GM12878 (cell line): ENCODE measurements around the gene ZBTB22. TPM values are rescaled to one million over a fixed set of nuclear protein-coding genes. Genes with fewer than 3 reads are reported as not detected.

Experiments used
- ATAC-seq: fragments of 200-7000 bp; cut with Tn5 transposase; 3 replicates; pipeline ENCODE4 v1.9.1; 2020; ENCODE audit warnings: mild to moderate bottlenecking, moderate library complexity
- BruUV-seq: library from RNA; stranded (reverse); fragments of 400-500 nt; replicated peaks from 2 replicates; lab custom pipeline; 2021; lab: Mats Ljungman, UMichigan
- CTCF ChIA-PET: fragments of 300-600 bp; sonication (Branson Sonifier 250); formaldehyde crosslinking; extraction: SDS; loops from one replicate; lab custom pipeline; 2021; ENCODE audit warnings: inconsistent platforms; lab: Yijun Ruan, JAX
- POLR2A ChIA-PET: fragments of 350-600 bp; formaldehyde crosslinking; extraction: SDS; loops from one replicate; lab custom pipeline; 2021; ENCODE audit warnings: inconsistent platforms; lab: Charles Lee
- RAD21 ChIA-PET: fragments of 300-600 bp; sonication (Branson Sonifier 250); formaldehyde crosslinking; loops from one replicate; lab custom pipeline; 2023; ENCODE audit warnings: antibody characterized with exemption; ENCODE audit not compliant: unreplicated experiment; lab: Charles Lee
- SMC1A ChIA-PET: fragments of 300-600 bp; sonication (Branson Sonifier 250); formaldehyde crosslinking; loops from one replicate; lab custom pipeline; 2023; ENCODE audit not compliant: unreplicated experiment, uncharacterized antibody; lab: Charles Lee
- DNase-seq: peaks from one replicate; pipeline ENCODE4 v3.0.0-alpha.2; 2011; ENCODE audit warnings: low read depth, low spot score
- FAIRE-seq: peaks from 3 replicates; lab custom pipeline; 2011; peaks lifted over from hg19 to GRCh38; lab: Jason Lieb, UNC
- H2AFZ ChIP-seq: 2 replicates; pipeline ENCODE4 v1.6.0; 2011; ENCODE audit warnings: low read depth, low read length, control low read depth; ENCODE audit not compliant: control insufficient read depth
- H3K27ac ChIP-seq: 2 replicates; pipeline ENCODE4 v1.5.1; 2011; ENCODE audit warnings: control low read depth; ENCODE audit not compliant: control insufficient read depth, insufficient read depth
- H3K27me3 ChIP-seq, 2 experiments: replicated peaks in 1 of 2; 2 replicates each; pipeline versions ENCODE4 v1.6.0 to v1.6.1; 2011; ENCODE audit warnings: low read length in 1 of 2; ENCODE audit not compliant: control insufficient read depth in 2 of 2, insufficient read depth in 2 of 2
- H3K36me3 ChIP-seq, 2 experiments: 2 replicates each; pipeline ENCODE4 v1.5.1; 2011; ENCODE audit warnings: low read length in 1 of 2; ENCODE audit not compliant: control insufficient read depth in 2 of 2, insufficient read depth in 2 of 2
- H3K4me1 ChIP-seq: 2 replicates; pipeline ENCODE4 v1.6.1; 2011; ENCODE audit warnings: mild to moderate bottlenecking, low read length, moderate library complexity, mixed read lengths; ENCODE audit not compliant: control insufficient read depth, insufficient read depth
- H3K4me2 ChIP-seq: 2 replicates; pipeline ENCODE4 v1.6.0; 2011; ENCODE audit warnings: control low read depth; ENCODE audit not compliant: control insufficient read depth, insufficient read depth
- H3K4me3 ChIP-seq: fragments of 200-600 bp; sonication (generic); 2 replicates; pipeline ENCODE4 v1.5.1; 2016
- H3K79me2 ChIP-seq: 2 replicates; pipeline ENCODE4 v1.6.0; 2011; ENCODE audit warnings: low read length; ENCODE audit not compliant: control insufficient read depth, insufficient read depth
- H3K9ac ChIP-seq: 2 replicates; pipeline ENCODE4 v1.8.0; 2011; ENCODE audit warnings: low read length, control low read depth, mixed read lengths; ENCODE audit not compliant: control insufficient read depth, insufficient read depth
- H3K9me3 ChIP-seq: replicated peaks from 3 replicates; pipeline ENCODE4 v1.5.1; 2011; ENCODE audit warnings: mild to moderate bottlenecking, low read length; ENCODE audit not compliant: control insufficient read depth, insufficient read depth
- H4K20me1 ChIP-seq: 2 replicates; pipeline ENCODE4 v1.6.0; 2011; ENCODE audit not compliant: control insufficient read depth, insufficient read depth
- BMI1 ChIP-seq: fragments of 450-650 bp; IDR thresholded peaks from 2 replicates; pipeline ENCODE4 v1.6.1; 2016; ENCODE audit warnings: mild to moderate bottlenecking, moderate library complexity, borderline replicate concordance
- E4F1 ChIP-seq: fragments of 450-650 bp; IDR thresholded peaks from 2 replicates; pipeline ENCODE4 v1.6.1; 2018; ENCODE audit warnings: borderline replicate concordance, mild to moderate bottlenecking; ENCODE audit not compliant: partially characterized antibody
- HSF1 ChIP-seq: fragments of 150-350 bp; IDR thresholded peaks from 2 replicates; pipeline ENCODE4 v1.6.1; 2014; ENCODE audit warnings: mild to moderate bottlenecking, low read depth, low read length
- IRF4 ChIP-seq: IDR thresholded peaks from 2 replicates; pipeline ENCODE4 v1.6.1; 2011; ENCODE audit warnings: low read depth, low read length
- NFYA ChIP-seq: IDR thresholded peaks from 2 replicates; pipeline ENCODE4 v1.6.1; 2011; ENCODE audit warnings: low read depth, mild to moderate bottlenecking, low read length, improper control_type of control experiment, borderline replicate concordance
- ZNF622 ChIP-seq: fragments of 450-650 bp; IDR thresholded peaks from 2 replicates; pipeline ENCODE4 v1.6.1; 2017; ENCODE audit warnings: mild to moderate bottlenecking, inconsistent platforms
- WGBS: methylation state at CpG from one replicate; pipeline ENCODE4 v1.1.6; 2016; ENCODE audit warnings: low lambda C conversion rate; ENCODE audit not compliant: insufficient replicate concordance, insufficient coverage; ENCODE audit errors: missing lambda C conversion rate; 5-methylcytosine and 5-hydroxymethylcytosine counted together
- in situ Hi-C: fragments of 300-500 bp; cut with MboI; formaldehyde crosslinking; loops from 9 replicates; pipeline ENCODE4 v1.14.3; 2018; ENCODE audit warnings: mixed read lengths
- intact Hi-C: fragments of 100-400 bp; cut with micrococcal nuclease; formaldehyde crosslinking; loops from one replicate; pipeline ENCODE4 v1.14.2; 2022; ENCODE audit not compliant: unreplicated experiment
- polyA plus RNA-seq, 11 experiments: library from polyadenylated mRNA; depleted of rRNA in 4 of 11; unstranded in 6 of 11; stranded (reverse) in 5 of 11; fragments of >200 nt; fragmentation: Nextera tagmentation in 4 of 11; fragmentation: Illumina TruSeq in 1 of 11; extraction: Ambion mirVana in 4 of 11; extraction: Trizol in 1 of 11; gene quantifications; 1 replicate in 1 of 11; 2 replicates in 10 of 11; pipeline versions ENCODE4 v1.2.1 to v1.2.3, GENCODE V29; 2011 to 2016; ENCODE audit warnings: inconsistent platforms in 2 of 11, missing spikeins in 2 of 11, low read depth in 1 of 11
- total RNA-seq, 4 experiments: library from RNA; depleted of rRNA in 3 of 4; stranded (reverse); fragments of >200 nt in 3 of 4; fragmentation: Illumina TruSeq in 1 of 4; extraction: Trizol in 1 of 4; gene quantifications; 2 replicates each; pipeline versions ENCODE4 v1.2.1 to v1.2.3, GENCODE V29; 2013 to 2021

Gene ZBTB22
- total and polyA plus RNA-seq, 10 of the 15 experiments (the other 5 are each of a cell fraction or from before 2014, with no cell fraction given): 0.11 to 9.9 (median 4.8) TPM

GRCh38 chr6:33273129-33273923 lies 44.2 kb downstream of the ZBTB22 start:
- BruUV-seq: no TSS peak
- POLR2A ChIA-PET: interaction anchor here (1.3 to 5.4 kb wide), 5 partner anchors 7 to 28 kb away, joined by 3 to 60 read pairs (median 7); partner anchors contain the start of genes PFDN6 and WDR46
- no peaks in the 10 kb centered on the region for H3K9me3 ChIP-seq
- ATAC-seq (no peak), DNase-seq (no peak), FAIRE-seq (no peak)
- peak overlapping the region; percentile 88 for H3K9ac ChIP-seq
- peaks cover 22% of the 10 kb centered on the region for H3K4me1 ChIP-seq
- H3K27ac ChIP-seq: peak overlapping the region; percentile 97
- peaks cover 6% of the 10 kb centered on the region for H4K20me1 ChIP-seq
- SMC1A ChIA-PET: no interaction called here
- intact Hi-C loops: no loop called here
- H2AFZ ChIP-seq: no peak overlapping the region
- peak overlapping the region; percentile 83 for H3K4me2 ChIP-seq
- CTCF ChIA-PET: interaction anchor here (2.1 kb wide), 1 partner anchor 65 kb away, joined by 5 read pairs; the partner anchor contains the start of gene RING1
- RAD21 ChIA-PET: interaction anchor here (1.6 to 2.1 kb wide), 4 partner anchors 16 to 298 kb away, joined by 3 to 9 read pairs (median 5); partner anchors contain the start of genes PFDN6 and WDR46
- under 1% methylated on average over 11 of the region's 11 CpGs for WGBS
- no peaks in the 10 kb centered on the region for H3K27me3 ChIP-seq
- in situ Hi-C loops: no loop called here
- TF ChIP-seq HSF1: no peak
- TF ChIP-seq ZNF622: no peak
- TF ChIP-seq E4F1: no peak
- no peak for TF ChIP-seq BMI1
- no peak for TF ChIP-seq NFYA
- no peak for TF ChIP-seq IRF4
- H3K4me3 ChIP-seq: peak overlapping the region; percentile 87
- H3K36me3 ChIP-seq: peaks cover 13 to 19% of the 10 kb centered on the region in 2 experiments
- H3K79me2 ChIP-seq: peaks cover 70% of the 10 kb centered on the region
